Astrocyte of the cerebellum (primary cell): ENCODE results near the gene DHX34.
"Not testable (repeated sequence)": the region's sequence is repeated elsewhere in the genome, so short reads cannot be mapped to it uniquely, and the experiment has no call there.

Experiments
- DNase-seq: peaks from one replicate; pipeline ENCODE4 v3.0.0-alpha.2; 2011; ENCODE audit warnings: low read depth
- H3K4me3 ChIP-seq: 2 replicates; pipeline ENCODE4 v1.5.1; 2011; ENCODE audit warnings: mild to moderate bottlenecking, low read depth, low read length, moderate library complexity
- in situ Hi-C: cut with HindIII; loops from 2 replicates; pipeline ENCODE4 v1.10.0; 2017; ENCODE audit warnings: low sequenced_read_pairs
- TF ChIP-seq, protein P1 (sequence below): IDR thresholded peaks from 2 replicates; pipeline ENCODE4 v1.5.1; 2012; ENCODE audit warnings: low read length, low read depth, moderate library complexity, mild to moderate bottlenecking; ENCODE audit errors: missing control alignments

Gene DHX34

DNA sequence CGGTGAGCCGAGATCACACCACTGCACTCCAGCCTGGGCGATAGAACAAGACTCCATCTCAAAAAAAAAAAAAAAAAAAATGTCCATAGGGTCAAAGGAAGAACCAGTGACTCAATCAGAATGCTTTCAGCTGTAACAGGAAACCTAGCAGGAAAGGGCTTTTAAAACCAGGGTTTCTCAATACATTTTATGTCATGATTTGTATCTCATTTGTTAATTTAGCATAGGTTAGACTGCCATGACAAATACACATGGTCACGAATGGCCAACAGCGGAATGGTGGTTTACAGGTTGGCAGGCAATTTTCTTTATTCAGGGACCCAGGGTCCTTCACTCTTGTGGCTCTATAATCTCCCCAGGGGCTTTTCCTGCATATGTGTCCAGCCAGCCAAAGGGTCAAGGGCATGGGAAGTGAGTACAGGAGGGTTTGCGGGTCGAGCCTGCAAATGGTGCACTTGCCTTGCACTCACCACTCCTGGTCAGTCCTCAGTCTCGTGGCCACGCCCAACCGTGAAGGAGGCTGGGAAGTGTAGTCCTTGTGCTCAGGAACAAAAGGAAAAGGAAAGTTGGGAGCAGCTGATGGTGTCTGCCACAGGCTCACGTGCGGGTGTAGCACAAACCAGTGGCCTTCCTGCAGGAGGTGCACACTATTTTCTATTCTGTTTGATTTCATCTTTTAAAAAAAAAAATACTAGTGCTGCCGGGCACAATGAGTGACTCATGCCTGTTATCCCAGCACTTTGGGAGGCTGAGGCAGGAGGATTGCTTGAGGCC, 14.8 kb downstream of the DHX34 start:
- in situ Hi-C loops: no loop called here
- no peak overlapping the region for H3K4me3 ChIP-seq
- TF ChIP-seq, protein P1, sequence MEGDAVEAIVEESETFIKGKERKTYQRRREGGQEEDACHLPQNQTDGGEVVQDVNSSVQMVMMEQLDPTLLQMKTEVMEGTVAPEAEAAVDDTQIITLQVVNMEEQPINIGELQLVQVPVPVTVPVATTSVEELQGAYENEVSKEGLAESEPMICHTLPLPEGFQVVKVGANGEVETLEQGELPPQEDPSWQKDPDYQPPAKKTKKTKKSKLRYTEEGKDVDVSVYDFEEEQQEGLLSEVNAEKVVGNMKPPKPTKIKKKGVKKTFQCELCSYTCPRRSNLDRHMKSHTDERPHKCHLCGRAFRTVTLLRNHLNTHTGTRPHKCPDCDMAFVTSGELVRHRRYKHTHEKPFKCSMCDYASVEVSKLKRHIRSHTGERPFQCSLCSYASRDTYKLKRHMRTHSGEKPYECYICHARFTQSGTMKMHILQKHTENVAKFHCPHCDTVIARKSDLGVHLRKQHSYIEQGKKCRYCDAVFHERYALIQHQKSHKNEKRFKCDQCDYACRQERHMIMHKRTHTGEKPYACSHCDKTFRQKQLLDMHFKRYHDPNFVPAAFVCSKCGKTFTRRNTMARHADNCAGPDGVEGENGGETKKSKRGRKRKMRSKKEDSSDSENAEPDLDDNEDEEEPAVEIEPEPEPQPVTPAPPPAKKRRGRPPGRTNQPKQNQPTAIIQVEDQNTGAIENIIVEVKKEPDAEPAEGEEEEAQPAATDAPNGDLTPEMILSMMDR: no peak
- no peak for DNase-seq

DNA sequence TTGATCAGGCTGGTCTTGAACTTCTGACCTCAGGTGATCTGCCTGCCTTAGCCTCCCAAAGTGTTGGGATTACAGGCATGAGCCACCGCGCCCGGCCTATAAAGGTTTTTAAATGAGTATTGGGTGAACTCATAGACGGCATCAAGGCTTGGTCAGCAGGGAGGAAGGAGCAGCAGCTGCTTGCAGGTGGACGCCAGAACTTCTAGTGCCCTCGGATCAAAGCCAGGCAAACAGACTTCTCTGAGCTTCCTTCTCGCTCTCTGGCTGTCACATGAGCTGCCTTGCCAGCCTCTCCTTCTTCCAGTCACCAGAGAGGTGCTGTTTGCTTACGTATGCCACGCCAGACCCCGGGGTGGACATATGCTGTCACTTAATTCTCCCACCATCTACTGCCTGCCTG, 16.3 kb downstream of the DHX34 start:
- in situ Hi-C loops, DNase-seq, H3K4me3 ChIP-seq: not testable (repeated sequence)

DNA sequence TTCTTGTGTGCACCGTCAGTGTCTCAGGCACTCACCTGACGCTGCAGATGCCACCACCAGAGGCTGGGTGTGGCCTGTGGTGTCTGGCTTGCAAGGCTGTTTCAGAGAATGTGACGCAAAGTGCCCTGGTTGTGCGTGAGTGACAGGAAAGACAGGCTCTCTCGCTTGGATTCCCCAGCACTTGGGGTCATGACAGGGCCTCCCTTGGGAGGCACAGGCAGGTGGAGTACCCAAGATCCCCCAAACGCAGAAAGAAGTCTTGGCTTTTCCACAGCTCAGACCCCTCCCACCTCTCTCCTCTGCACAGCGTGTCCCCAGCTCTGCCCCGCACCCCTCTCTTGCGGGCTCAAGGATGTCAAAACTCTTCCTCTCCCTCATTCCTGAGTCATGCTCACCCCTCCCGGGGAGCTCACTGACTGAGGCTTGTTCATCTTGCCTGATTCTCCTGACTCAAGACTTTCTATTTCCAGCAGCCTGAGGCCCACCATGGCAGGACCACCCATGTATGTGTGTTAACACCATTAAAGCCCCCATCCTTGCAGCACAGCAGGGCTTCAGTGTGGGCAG, 21.0 kb downstream of the DHX34 start:
- H3K4me3 ChIP-seq: no peak overlapping the region
- in situ Hi-C loops: no loop called here
- TF ChIP-seq, protein P1: no peak
- no peak for DNase-seq

DNA sequence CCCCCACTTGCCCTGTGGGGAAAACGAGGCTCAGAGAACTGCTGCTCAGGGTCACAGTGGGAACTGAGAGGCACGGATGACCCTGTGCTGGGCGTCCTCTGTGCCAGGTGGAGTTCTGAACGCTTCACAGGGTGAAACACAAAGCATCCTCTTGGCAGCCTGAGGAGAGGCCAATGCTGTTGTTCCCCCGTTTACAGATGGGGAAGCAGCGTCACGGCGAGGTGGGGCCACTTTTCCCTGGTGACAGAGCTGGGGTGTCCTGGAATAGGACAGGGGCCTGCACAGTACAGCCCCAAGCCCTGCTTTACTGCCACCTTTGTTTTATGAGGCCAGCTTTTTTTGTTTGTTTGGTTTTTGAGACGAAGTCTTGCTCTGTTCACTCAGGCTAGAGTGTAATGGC, 22.1 kb downstream of the DHX34 start:
- no peak overlapping the region for H3K4me3 ChIP-seq
- TF ChIP-seq, protein P1: no peak
- in situ Hi-C loops: no loop called here
- no peak for DNase-seq

DNA sequence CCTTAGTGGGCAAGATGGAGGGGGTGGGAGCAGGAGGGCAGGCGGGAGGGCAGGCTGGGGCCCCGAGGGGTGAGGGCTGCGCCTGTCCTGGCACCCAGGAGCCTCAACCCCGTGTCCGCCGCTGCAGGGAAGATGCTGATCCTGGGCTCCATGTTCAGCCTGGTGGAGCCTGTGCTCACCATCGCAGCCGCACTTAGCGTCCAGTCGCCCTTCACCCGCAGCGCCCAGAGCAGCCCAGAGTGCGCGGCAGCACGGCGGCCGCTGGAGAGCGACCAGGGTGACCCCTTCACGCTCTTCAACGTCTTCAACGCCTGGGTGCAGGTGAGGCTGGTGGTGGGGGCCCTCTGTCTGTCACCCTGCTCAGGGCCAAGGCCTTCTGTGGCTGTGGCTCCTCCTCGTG, 23.5 kb downstream of the DHX34 start:
- in situ Hi-C loops: no loop called here
- TF ChIP-seq, protein P1: no peak
- no peak for DNase-seq
- H3K4me3 ChIP-seq: no peak overlapping the region

DNA sequence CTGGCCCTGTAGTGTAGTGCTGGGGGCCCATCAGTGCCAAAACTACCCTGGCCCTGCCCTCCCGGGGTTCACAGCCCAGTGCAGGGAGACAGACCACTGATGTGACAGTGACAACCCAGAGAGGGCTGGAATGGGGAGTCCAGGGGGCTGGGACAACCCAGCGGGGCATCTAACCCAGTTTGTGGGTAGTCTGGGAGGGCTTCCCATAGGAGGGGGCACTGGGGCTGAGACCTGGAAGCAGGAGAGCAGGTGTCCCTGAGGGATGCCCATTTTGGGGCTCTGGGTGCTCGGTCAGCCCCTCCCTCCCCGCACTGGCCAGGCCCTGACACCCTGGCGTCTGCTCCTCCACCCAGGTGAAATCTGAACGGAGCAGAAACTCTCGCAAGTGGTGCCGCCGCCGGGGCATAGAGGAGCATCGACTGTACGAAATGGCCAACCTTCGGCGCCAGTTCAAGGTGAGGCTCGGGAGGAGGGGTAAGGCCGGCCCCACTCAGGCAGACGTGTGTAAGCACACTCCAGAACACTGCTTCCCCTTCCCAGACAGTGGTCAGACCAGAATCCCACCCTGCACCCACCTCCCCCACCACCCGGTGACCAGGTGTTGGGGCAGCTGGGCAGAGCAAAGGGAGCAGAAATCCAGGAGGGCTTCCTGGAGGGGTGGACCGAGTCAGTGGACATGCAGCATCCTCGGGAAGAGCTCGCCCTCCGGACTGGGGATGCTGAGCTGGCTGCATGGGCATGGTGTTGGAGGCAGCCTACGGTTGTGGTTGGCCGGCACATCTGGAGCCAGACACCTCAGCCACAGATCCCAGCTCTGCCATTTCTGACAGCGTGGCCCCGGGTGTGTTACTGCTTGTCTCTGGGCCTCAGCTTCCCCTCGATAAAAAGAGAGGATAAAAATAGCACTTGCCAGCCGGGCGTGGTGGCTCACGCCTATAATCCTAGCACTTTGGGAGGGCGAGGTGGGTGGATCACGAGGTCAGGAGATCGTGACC, 24.4 kb downstream of the DHX34 start:
- no peak for DNase-seq
- in situ Hi-C loops: no loop called here
- no peak overlapping the region for H3K4me3 ChIP-seq
- TF ChIP-seq, protein P1: no peak
